Neural progenitor cell (in vitro differentiated cells): Measurements from ENCODE around the gene ST6GAL2. TPM values are rescaled to one million over a fixed set of nuclear protein-coding genes. Genes with fewer than 3 reads are reported as not detected.

ENCODE experiments used
- DNase-seq: peaks from one replicate; pipeline ENCODE4 v3.0.0-alpha.2; 2016; ENCODE audit warnings: low spot score
- H2AFZ ChIP-seq: fragments of 200-600 bp; sonication (generic); replicated peaks from 2 replicates; pipeline ENCODE4 v1.6.1; 2016; ENCODE audit warnings: antibody characterized with exemption
- H3F3A ChIP-seq: fragments of 200-600 bp; sonication (generic); 2 replicates; pipeline ENCODE4 v1.6.1; 2016; ENCODE audit warnings: antibody characterized with exemption, low read depth
- H3K27ac ChIP-seq: fragments of 200-600 bp; sonication (generic); 2 replicates; pipeline ENCODE4 v1.5.1; 2016; ENCODE audit warnings: mild to moderate bottlenecking
- H3K27me3 ChIP-seq: fragments of 200-600 bp; sonication (generic); 2 replicates; pipeline ENCODE4 v1.6.1; 2016; ENCODE audit warnings: mild to moderate bottlenecking, moderate library complexity
- H3K36me3 ChIP-seq: fragments of 200-600 bp; sonication (generic); 2 replicates; pipeline ENCODE4 v1.5.1; 2016
- H3K4me1 ChIP-seq: fragments of 200-600 bp; sonication (generic); 2 replicates; pipeline ENCODE4 v1.6.1; 2016; ENCODE audit warnings: mixed run types
- H3K4me2 ChIP-seq: fragments of 200-600 bp; sonication (generic); 2 replicates; pipeline ENCODE4 v1.6.1; 2016
- H3K4me3 ChIP-seq: fragments of 200-600 bp; sonication (generic); 2 replicates; pipeline ENCODE4 v1.5.1; 2016
- H3K79me2 ChIP-seq: fragments of 200-600 bp; sonication (generic); 2 replicates; pipeline ENCODE4 v1.6.1; 2016; ENCODE audit warnings: low read depth
- H3K9ac ChIP-seq: fragments of 200-600 bp; sonication (generic); 2 replicates; pipeline ENCODE4 v1.6.1; 2016
- H3K9me3 ChIP-seq: fragments of 200-600 bp; sonication (generic); 2 replicates; pipeline ENCODE4 v1.5.1; 2016; ENCODE audit warnings: low read depth
- H4K20me1 ChIP-seq: fragments of 200-600 bp; sonication (generic); 2 replicates; pipeline ENCODE4 v1.6.1; 2016; ENCODE audit warnings: low read depth
- H3K27ac Mint-ChIP-seq: 3 replicates; pipeline ENCODE4 v1.8.0; 2021; ENCODE audit warnings: mixed read lengths
- H3K27me3 Mint-ChIP-seq: 2 replicates; pipeline ENCODE4 v1.8.0; 2022; ENCODE audit warnings: low read depth, mild to moderate bottlenecking, inconsistent platforms, moderate library complexity, mixed read lengths; ENCODE audit not compliant: insufficient read depth
- H3K36me3 Mint-ChIP-seq: 3 replicates; pipeline ENCODE4 v1.8.0; 2021; ENCODE audit warnings: mixed read lengths
- H3K4me1 Mint-ChIP-seq: 3 replicates; pipeline ENCODE4 v1.8.0; 2021; ENCODE audit warnings: mixed read lengths
- H3K4me3 Mint-ChIP-seq: 3 replicates; pipeline ENCODE4 v1.8.0; 2021; ENCODE audit warnings: mild to moderate bottlenecking, moderate library complexity, mixed read lengths
- H3K9me3 Mint-ChIP-seq: 3 replicates; pipeline ENCODE4 v1.8.0; 2020; ENCODE audit warnings: mixed read lengths
- EZH2 ChIP-seq: fragments of 200-600 bp; sonication (generic); IDR thresholded peaks from 2 replicates; pipeline ENCODE4 v1.6.1; 2017; ENCODE audit warnings: antibody characterized with exemption, mild to moderate bottlenecking, moderate library complexity
- EZH2phosphoT487 ChIP-seq: fragments of 200-600 bp; sonication (generic); IDR thresholded peaks from 2 replicates; pipeline ENCODE4 v1.6.1; 2017; ENCODE audit warnings: antibody characterized with exemption
- total RNA-seq: library from RNA; depleted of rRNA; stranded (reverse); fragments of >200 nt; gene quantifications from 2 replicates; pipeline ENCODE4 v1.2.3, GENCODE V29; 2015; ENCODE audit warnings: low replicate concordance
- TF ChIP-seq, protein P1 (sequence below): fragments of 200-600 bp; sonication (generic); IDR thresholded peaks from 2 replicates; pipeline ENCODE4 v1.5.1; 2017; ENCODE audit warnings: antibody characterized with exemption, mild to moderate bottlenecking

The ST6GAL2 gene
- total RNA-seq, 1 donor from 2014 or later, result 10.1 TPM

DNA sequence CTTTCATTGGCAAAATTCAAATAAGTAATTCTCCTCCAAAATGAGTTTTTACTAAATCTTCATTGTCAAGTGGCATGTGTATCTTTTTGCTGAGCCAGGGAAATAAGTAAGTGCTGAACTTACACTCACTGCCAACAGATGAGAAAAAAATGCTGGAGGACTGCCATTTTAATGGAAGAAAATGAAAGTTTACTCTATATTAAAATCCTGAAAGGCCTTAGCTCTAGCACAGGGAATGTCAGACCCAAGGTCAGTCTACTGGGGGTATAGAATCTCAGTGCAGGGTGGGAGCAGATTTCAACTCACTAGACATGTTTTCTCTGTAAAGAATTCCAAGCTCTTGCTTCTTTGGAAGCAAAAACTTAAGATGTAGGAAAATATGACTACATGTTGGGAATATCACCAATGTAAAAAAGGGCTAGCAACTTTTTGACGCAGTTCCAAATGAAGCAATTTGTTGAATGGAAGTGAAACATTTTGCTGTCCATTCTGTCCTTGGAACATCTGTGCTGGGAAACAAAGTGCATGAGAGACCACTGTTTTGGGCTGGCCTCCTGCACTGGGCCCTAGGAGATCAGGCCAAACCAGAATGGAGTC, 127.0 kb downstream of the ST6GAL2 start:
- H3K27me3 ChIP-seq, result no peaks in the 10 kb centered on the region
- H2AFZ ChIP-seq, result no peak overlapping the region
- Mint-ChIP-seq H3K27me3 (peaks cover 5% of the 10 kb centered on the region), H3K27ac (no peak overlapping the region), H3K4me3 (no peak overlapping the region), H3K4me1 (peaks cover 15% of the 10 kb centered on the region), H3K9me3 (peaks cover 11% of the 10 kb centered on the region), H3K36me3 (no peaks in the 10 kb centered on the region)
- H3K4me2 ChIP-seq, result no peak overlapping the region
- H3K36me3 ChIP-seq, result no peaks in the 10 kb centered on the region
- no peaks in the 10 kb centered on the region for H3K4me1 ChIP-seq
- TF ChIP-seq EZH2 (no peak), EZH2phosphoT487 (no peak)
- TF ChIP-seq, protein P1, sequence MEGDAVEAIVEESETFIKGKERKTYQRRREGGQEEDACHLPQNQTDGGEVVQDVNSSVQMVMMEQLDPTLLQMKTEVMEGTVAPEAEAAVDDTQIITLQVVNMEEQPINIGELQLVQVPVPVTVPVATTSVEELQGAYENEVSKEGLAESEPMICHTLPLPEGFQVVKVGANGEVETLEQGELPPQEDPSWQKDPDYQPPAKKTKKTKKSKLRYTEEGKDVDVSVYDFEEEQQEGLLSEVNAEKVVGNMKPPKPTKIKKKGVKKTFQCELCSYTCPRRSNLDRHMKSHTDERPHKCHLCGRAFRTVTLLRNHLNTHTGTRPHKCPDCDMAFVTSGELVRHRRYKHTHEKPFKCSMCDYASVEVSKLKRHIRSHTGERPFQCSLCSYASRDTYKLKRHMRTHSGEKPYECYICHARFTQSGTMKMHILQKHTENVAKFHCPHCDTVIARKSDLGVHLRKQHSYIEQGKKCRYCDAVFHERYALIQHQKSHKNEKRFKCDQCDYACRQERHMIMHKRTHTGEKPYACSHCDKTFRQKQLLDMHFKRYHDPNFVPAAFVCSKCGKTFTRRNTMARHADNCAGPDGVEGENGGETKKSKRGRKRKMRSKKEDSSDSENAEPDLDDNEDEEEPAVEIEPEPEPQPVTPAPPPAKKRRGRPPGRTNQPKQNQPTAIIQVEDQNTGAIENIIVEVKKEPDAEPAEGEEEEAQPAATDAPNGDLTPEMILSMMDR, result no peak
- DNase-seq, result no peak
- no peaks in the 10 kb centered on the region for H3K79me2 ChIP-seq
- no peak overlapping the region for H3K9ac ChIP-seq
- no peak overlapping the region for H3K4me3 ChIP-seq
- no peaks in the 10 kb centered on the region for H4K20me1 ChIP-seq
- H3K27ac ChIP-seq, result no peak overlapping the region
- no peaks in the 10 kb centered on the region for H3K9me3 ChIP-seq
- H3F3A ChIP-seq, result no peaks in the 10 kb centered on the region
